BE2C (cell line): ENCODE data around the gene LAMTOR4.
"Not testable (repeated sequence)": the region's sequence is repeated elsewhere in the genome, so short reads cannot be mapped to it uniquely, and the experiment has no call there.

Experiments
- DNase-seq: peaks from one replicate; pipeline ENCODE4 v3.0.0-alpha.2; 2020
- H3K27me3 ChIP-seq: fragments of 250-450 bp; sonication (Bioruptor Pico); 2 replicates; pipeline ENCODE4 v1.5.1; 2020; ENCODE audit warnings: mild to moderate bottlenecking
- H3K36me3 ChIP-seq: fragments of 250-450 bp; sonication (Bioruptor Pico); 2 replicates; pipeline ENCODE4 v1.5.1; 2020; ENCODE audit warnings: mild to moderate bottlenecking
- H3K4me1 ChIP-seq: fragments of 250-450 bp; sonication (Bioruptor Pico); 2 replicates; pipeline ENCODE4 v1.5.1; 2020
- H3K4me3 ChIP-seq: 2 replicates; pipeline ENCODE4 v1.5.1; 2011; ENCODE audit warnings: low read depth, low read length
- H3K9me3 ChIP-seq: fragments of 250-450 bp; sonication (Bioruptor Pico); 2 replicates; pipeline ENCODE4 v1.5.1; 2020
- TF ChIP-seq, protein P1 (sequence below): IDR thresholded peaks from 2 replicates; pipeline ENCODE4 v1.5.1; 2012; ENCODE audit warnings: mild to moderate bottlenecking, low read depth, low read length

The LAMTOR4 gene

DNA sequence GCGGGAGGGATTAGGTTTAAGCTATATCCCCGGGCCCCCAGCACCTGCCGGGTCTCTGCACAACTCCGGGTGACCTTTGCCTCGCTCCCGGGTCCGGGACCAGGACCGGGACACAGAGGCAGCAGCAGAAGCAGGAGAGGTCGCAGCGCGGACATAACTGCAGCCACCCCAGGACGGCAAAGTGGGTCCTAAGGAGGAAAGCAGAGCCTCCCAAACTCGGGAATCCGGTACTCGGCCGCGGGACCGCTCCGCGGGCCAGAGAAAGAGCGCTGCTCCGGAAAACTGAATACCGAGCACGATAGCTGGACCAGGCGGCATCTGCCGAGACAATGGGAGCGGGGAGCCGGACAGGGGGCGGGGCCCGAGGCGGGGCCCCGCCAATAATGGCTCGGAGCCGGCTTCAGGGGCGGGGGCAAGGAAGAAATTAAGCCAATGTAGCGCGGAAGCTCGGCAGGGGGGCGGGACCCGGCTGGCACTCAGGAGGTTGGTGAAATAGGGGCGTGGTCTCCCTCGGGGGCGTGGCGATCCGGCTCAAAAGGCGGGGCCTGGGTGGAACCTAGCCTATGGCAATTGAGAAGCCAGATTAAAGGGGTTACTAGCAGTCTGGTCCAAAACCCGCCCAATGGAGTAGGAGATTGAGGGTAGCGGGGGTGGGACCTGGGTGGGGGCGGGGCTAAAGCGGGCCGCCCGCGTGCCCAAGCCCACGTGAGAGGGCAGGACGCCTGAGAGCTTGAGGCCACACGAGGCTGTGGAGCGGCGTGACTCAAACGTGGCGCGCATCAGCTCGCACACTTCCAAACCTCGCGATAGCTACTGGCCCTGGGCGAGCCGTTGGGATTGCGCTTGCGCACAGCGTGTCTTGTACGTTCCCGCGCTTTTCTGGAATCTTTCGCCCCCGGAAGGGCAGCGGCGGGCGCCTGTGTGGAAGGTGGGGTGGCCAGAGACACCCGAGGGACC lies 28.6 kb downstream of the LAMTOR4 start, which contains the start of the genes GPC2 and STAG3:
Gene GPC2, minus strand, starts transcription at position 337 of the 957 bp plus-strand sequence. Its CDS starts 182 bp downstream, at position 155.
Gene STAG3, plus strand, starts transcription at position 874 of the 957 bp plus-strand sequence. CDS start 2,639 bp downstream, outside the sequence.
- Histone ChIP-seq H3K27me3 (no peaks in the 10 kb centered on the region), H3K4me1 (peaks cover 3% of the 10 kb centered on the region), H3K9me3 (peaks cover 7% of the 10 kb centered on the region), H3K4me3 (peak within 1 kb of the TSS; percentile 87), H3K36me3 (no peaks in the 10 kb centered on the region)
- DNase-seq = peak; percentile 99
- TF ChIP-seq, protein P1, sequence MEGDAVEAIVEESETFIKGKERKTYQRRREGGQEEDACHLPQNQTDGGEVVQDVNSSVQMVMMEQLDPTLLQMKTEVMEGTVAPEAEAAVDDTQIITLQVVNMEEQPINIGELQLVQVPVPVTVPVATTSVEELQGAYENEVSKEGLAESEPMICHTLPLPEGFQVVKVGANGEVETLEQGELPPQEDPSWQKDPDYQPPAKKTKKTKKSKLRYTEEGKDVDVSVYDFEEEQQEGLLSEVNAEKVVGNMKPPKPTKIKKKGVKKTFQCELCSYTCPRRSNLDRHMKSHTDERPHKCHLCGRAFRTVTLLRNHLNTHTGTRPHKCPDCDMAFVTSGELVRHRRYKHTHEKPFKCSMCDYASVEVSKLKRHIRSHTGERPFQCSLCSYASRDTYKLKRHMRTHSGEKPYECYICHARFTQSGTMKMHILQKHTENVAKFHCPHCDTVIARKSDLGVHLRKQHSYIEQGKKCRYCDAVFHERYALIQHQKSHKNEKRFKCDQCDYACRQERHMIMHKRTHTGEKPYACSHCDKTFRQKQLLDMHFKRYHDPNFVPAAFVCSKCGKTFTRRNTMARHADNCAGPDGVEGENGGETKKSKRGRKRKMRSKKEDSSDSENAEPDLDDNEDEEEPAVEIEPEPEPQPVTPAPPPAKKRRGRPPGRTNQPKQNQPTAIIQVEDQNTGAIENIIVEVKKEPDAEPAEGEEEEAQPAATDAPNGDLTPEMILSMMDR = no peak

DNA sequence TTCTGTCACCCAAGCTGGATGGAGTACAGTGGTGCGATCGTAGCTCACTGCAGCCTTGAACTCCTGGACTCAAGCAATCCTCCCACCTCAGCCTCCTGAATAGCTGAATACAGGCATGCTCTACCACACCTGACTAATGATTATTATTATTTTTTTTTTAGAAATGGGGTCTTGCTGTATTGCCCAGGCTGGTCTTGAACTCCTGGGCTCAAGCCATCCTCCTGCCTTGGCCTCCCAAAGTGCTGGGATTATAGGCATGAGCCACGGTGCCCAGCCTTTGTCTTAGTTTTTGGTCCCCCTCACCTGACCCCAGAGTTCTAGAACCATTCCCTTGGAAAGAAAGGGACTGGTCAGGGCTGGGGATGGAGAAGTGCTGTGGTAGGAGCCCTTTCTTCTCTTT lies 31.4 kb downstream of the LAMTOR4 start:
- H3K9me3 ChIP-seq, H3K4me1 ChIP-seq, H3K4me3 ChIP-seq, DNase-seq, H3K36me3 ChIP-seq, H3K27me3 ChIP-seq: not testable (repeated sequence)

DNA sequence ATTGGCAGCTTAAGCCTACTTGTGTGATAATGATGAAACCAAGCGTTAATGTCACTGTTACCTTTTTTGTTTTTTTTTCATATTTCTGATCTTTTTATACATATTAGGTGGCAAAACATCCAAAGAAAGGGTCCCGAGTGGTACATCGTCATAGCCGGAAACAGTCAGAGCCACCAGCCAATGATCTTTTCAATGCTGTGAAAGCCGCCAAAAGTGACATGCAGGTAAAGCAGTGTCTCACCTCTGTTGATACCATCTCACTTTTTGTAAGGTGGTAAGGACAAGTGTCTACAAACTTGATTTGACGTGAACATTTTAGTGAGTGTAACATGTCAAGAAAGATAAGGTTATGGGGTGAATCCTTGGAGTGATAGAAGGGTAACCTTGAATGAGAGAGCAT lies 33.9 kb downstream of the LAMTOR4 start:
- H3K9me3 ChIP-seq, DNase-seq, H3K4me1 ChIP-seq, H3K27me3 ChIP-seq, H3K4me3 ChIP-seq, H3K36me3 ChIP-seq: not testable (repeated sequence)

DNA sequence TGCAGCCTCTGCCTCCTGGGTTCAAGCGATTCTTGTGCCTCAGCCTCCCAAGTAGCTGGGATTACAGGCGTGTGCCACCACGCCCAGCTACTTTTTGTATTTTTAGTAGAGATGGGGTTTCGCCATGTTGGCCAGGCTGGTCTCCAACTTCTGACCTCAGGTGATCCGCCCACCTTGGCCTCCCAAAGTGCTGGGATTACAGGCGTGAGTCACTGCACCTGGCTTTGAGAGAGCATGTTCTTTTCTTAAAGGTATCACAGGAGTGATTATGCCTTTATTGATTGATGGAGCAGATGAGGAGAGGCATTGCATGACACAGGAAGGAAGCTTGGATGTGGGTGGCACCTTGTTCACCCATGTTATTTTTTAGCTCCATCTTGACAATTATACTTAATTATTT lies 34.4 kb downstream of the LAMTOR4 start:
- H3K4me1 ChIP-seq, H3K27me3 ChIP-seq, DNase-seq, H3K36me3 ChIP-seq, H3K9me3 ChIP-seq, H3K4me3 ChIP-seq: not testable (repeated sequence)

DNA sequence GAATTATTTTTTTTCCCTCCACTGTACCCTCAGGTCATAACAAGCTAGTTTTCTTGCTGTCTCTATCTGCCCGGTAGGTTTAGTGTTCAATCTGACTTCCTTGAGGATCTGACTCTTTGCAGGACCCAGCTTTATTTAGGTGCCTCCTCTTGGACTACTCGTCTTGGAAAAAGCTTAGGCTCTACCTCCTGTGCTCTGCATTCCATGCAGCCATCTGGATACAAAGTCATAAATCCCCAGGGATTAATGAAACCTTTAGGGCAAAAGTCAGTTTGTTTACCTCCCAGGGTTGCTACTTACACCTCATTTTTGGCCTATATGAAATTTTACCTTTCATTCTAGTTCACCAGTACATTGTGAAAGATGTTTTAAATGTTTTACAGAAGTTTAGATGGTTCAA lies 37.0 kb downstream of the LAMTOR4 start:
- DNase-seq = no peak
- Histone ChIP-seq H3K4me1 (no peaks in the 10 kb centered on the region), H3K9me3 (no peaks in the 10 kb centered on the region), H3K27me3 (no peaks in the 10 kb centered on the region), H3K36me3 (no peaks in the 10 kb centered on the region), H3K4me3 (no peak overlapping the region)
- TF ChIP-seq, protein P1 = no peak

DNA sequence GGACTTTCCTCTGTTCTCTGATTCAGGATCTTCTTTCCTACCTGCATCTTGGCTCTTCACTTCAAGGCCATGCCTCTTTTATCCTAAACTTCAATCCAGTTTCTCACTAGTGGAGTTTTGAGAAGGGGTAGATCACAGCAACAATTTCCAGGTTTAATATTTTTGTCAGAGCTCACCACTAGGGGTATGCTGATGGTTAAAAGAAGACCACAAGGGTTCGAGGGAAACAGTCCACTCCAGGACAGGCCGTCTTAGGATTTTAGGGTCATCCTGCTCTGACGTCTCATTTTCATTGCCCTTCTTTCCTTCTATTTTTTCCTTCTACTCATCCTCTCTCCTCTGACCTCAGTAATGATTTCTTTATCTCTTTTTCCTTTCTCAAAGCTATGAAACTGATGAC lies 40.3 kb downstream of the LAMTOR4 start:
- no peaks in the 10 kb centered on the region for H3K27me3 ChIP-seq
- H3K4me1 ChIP-seq = no peaks in the 10 kb centered on the region
- DNase-seq = no peak
- TF ChIP-seq, protein P1 = peak; percentile 25
- no peak overlapping the region for H3K4me3 ChIP-seq
- no peaks in the 10 kb centered on the region for H3K36me3 ChIP-seq
- no peaks in the 10 kb centered on the region for H3K9me3 ChIP-seq

DNA sequence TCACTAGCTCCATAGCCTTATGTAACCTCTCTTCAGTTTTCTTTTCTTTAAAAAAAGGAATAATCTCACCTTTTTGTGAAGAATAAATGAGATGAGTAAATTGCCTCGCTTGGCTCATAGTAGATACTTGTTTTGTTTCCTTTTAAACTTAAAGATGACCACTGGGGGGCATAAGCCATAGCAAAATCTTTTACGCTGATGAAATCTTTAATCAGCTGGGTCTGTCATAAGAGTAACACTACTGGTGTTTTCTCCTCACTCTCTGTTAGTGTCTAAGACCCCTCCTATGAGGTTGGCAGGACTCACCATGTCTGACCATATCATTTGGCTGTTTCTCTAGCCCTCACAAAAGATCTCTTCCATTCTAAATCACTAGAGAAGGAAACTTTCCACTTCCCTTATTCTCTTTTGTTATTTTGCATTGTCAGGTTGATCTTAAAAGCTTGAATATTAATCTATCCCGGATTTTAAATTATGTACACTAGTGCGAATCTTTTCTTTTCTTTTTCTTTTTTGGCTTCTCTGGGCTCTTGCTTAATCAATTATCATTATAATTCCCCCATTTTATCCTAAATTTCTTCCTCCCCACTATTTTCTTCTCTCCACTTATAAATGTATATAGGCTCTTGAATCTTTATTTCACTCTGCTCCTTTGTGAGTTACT lies 41.5 kb downstream of the LAMTOR4 start:
- Histone ChIP-seq H3K27me3 (no peaks in the 10 kb centered on the region), H3K4me1 (no peaks in the 10 kb centered on the region), H3K4me3 (no peak overlapping the region), H3K36me3 (no peaks in the 10 kb centered on the region), H3K9me3 (no peaks in the 10 kb centered on the region)
- TF ChIP-seq, protein P1 = peak; percentile 51
- DNase-seq = no peak
